B cell (primary cell): ENCODE data around the gene TBC1D22A. TPM values are rescaled to one million over a fixed set of nuclear protein-coding genes. Genes with fewer than 3 reads are reported as not detected.

Experiments
- ATAC-seq: fragments of 200-7000 bp; cut with Tn5 transposase; one replicate; pipeline ENCODE4 v1.10.0; 2021; ENCODE audit warnings: low read depth, mild to moderate bottlenecking, moderate number of reproducible peaks, moderate library complexity
- CTCF ChIA-PET: fragments of 350-600 bp; sonication (Branson Sonifier 250); formaldehyde crosslinking; loops from one replicate; lab custom pipeline; 2021; ENCODE audit warnings: antibody characterized with exemption, inconsistent platforms; lab: Charles Lee
- POLR2A ChIA-PET: fragments of 350-600 bp; sonication (Branson Sonifier 250); formaldehyde crosslinking; loops from one replicate; lab custom pipeline; 2021; ENCODE audit warnings: antibody characterized with exemption; lab: Charles Lee
- DNase-seq: peaks from one replicate; pipeline ENCODE4 v3.0.0; 2013
- H2AFZ ChIP-seq: 2 replicates; pipeline ENCODE4 v1.6.1; 2012; ENCODE audit warnings: mild to moderate bottlenecking, low read depth, low read length; ENCODE audit not compliant: insufficient read depth, poor library complexity, severe bottlenecking
- H3K27ac ChIP-seq, 2 donors: 1 replicate in 1 of 2; 2 replicates in 1 of 2; pipeline ENCODE4 v1.5.1; 2012 to 2013; ENCODE audit warnings: low read length in 2 of 2, mild to moderate bottlenecking in 2 of 2, moderate library complexity in 1 of 2
- H3K27me3 ChIP-seq, 4 experiments: fragments of 200-600 bp in 1 of 4; sonication (generic) in 1 of 4; replicated peaks in 1 of 4; 1 replicate in 2 of 4; 2 replicates in 2 of 4; pipeline versions ENCODE4 v1.6.1 to v1.7.0; 2013 to 2016; ENCODE audit warnings: low read length in 3 of 4, mild to moderate bottlenecking in 2 of 4, mixed read lengths in 1 of 4, moderate library complexity in 1 of 4; ENCODE audit not compliant: insufficient read depth in 4 of 4, control insufficient read depth in 3 of 4; ENCODE audit errors: control extremely low read depth in 1 of 4
- H3K36me3 ChIP-seq, 2 experiments: replicated peaks in 1 of 2; 1 replicate in 1 of 2; 2 replicates in 1 of 2; pipeline versions ENCODE4 v1.6.1 to v1.7.1; 2013; ENCODE audit warnings: low read length in 1 of 2; ENCODE audit not compliant: insufficient read depth in 2 of 2, control insufficient read depth in 1 of 2; ENCODE audit errors: control extremely low read depth in 1 of 2, extremely low read depth in 1 of 2
- H3K4me1 ChIP-seq, 2 donors: fragments of 200-600 bp in 1 of 2; sonication (generic) in 1 of 2; 1 replicate in 1 of 2; 2 replicates in 1 of 2; pipeline versions ENCODE4 v1.5.1 to v1.6.1; 2013 to 2017; ENCODE audit warnings: low read length in 2 of 2; ENCODE audit not compliant: control insufficient read depth in 2 of 2, insufficient read depth in 2 of 2
- H3K4me2 ChIP-seq: replicated peaks from 2 replicates; pipeline ENCODE3; 2012; ENCODE audit warnings: mild to moderate bottlenecking, low read depth, low read length; ENCODE audit not compliant: poor library complexity, severe bottlenecking
- H3K4me3 ChIP-seq, 5 experiments: fragments of 200-600 bp in 1 of 5; sonication (generic) in 1 of 5; 1 replicate in 3 of 5; 2 replicates in 2 of 5; pipeline versions ENCODE4 v1.5.1 to v1.7.0; 2011 to 2016; ENCODE audit warnings: low read length in 4 of 5, mild to moderate bottlenecking in 4 of 5, low read depth in 2 of 5, control low read depth in 1 of 5, moderate library complexity in 1 of 5; ENCODE audit not compliant: insufficient read depth in 1 of 5; ENCODE audit errors: control extremely low read depth in 1 of 5, extremely low read depth in 1 of 5
- H3K79me2 ChIP-seq: fragments of 200-600 bp; sonication (generic); one replicate; pipeline ENCODE4 v1.6.0; 2016; ENCODE audit warnings: low read length; ENCODE audit not compliant: control insufficient read depth, insufficient read depth
- H3K9ac ChIP-seq: fragments of 200-600 bp; sonication (generic); 2 replicates; pipeline ENCODE4 v1.6.1; 2017; ENCODE audit warnings: mild to moderate bottlenecking, low read length, moderate library complexity
- H3K9me3 ChIP-seq, 3 donors: one replicate each; pipeline versions ENCODE4 v1.6.1 to v1.7.1; 2013; ENCODE audit warnings: low read length in 2 of 3; ENCODE audit not compliant: control insufficient read depth in 2 of 3, insufficient read depth in 1 of 3; ENCODE audit errors: control extremely low read depth in 1 of 3
- H4K20me1 ChIP-seq: 2 replicates; pipeline ENCODE4 v1.6.0; 2012; ENCODE audit warnings: mild to moderate bottlenecking, low read length; ENCODE audit not compliant: insufficient read depth, control insufficient read depth, poor library complexity, severe bottlenecking
- H3K27ac Mint-ChIP-seq: one replicate; pipeline ENCODE4 v1.8.0; 2021; ENCODE audit warnings: mixed read lengths
- H3K27me3 Mint-ChIP-seq: one replicate; pipeline ENCODE4 v1.8.0; 2021; ENCODE audit warnings: mixed read lengths
- H3K4me1 Mint-ChIP-seq: one replicate; pipeline ENCODE4 v1.8.0; 2021; ENCODE audit warnings: mixed read lengths
- H3K4me3 Mint-ChIP-seq: one replicate; pipeline ENCODE4 v1.8.0; 2021; ENCODE audit warnings: mixed read lengths
- H3K9me3 Mint-ChIP-seq: one replicate; pipeline ENCODE4 v1.8.0; 2022; ENCODE audit warnings: mixed read lengths; ENCODE audit not compliant: insufficient read depth
- EZH2 ChIP-seq: IDR thresholded peaks from 2 replicates; pipeline ENCODE4 v1.6.1; 2012; ENCODE audit warnings: borderline replicate concordance, low read depth, mild to moderate bottlenecking, moderate library complexity, low read length; ENCODE audit not compliant: insufficient read depth, poor library complexity, severe bottlenecking
- WGBS: methylation state at CpG from one replicate; pipeline ENCODE4 v1.1.5; 2013; ENCODE audit warnings: missing lambda C conversion rate; ENCODE audit not compliant: insufficient coverage; 5-methylcytosine and 5-hydroxymethylcytosine counted together
- intact Hi-C: fragments of 100-400 bp; cut with micrococcal nuclease; formaldehyde crosslinking; loops from one replicate; pipeline ENCODE4 v1.10.0; 2022
- polyA plus RNA-seq: library from polyadenylated mRNA; depleted of rRNA; stranded (reverse); fragments of >200 nt; gene quantifications from 2 replicates; pipeline ENCODE4 v1.2.3, GENCODE V29; 2012
- total RNA-seq, 2 donors: library from RNA; stranded (reverse); fragments of 120-200 nt in 1 of 2; gene quantifications; 1 replicate in 1 of 2; 2 replicates in 1 of 2; pipeline versions ENCODE4 v1.2.3 to v1.2.4, GENCODE V29; 2013 to 2022
- TF ChIP-seq, protein P1 (sequence below): fragments of 200-600 bp; IDR thresholded peaks from one replicate; pipeline ENCODE4 v1.8.0; 2022; ENCODE audit warnings: antibody characterized with exemption, mild to moderate bottlenecking

The TBC1D22A gene
- total and polyA plus RNA-seq, 2 donors (not counting 1 experiment from before 2014, with no cell fraction given) = 73.8 to 128 TPM

DNA sequence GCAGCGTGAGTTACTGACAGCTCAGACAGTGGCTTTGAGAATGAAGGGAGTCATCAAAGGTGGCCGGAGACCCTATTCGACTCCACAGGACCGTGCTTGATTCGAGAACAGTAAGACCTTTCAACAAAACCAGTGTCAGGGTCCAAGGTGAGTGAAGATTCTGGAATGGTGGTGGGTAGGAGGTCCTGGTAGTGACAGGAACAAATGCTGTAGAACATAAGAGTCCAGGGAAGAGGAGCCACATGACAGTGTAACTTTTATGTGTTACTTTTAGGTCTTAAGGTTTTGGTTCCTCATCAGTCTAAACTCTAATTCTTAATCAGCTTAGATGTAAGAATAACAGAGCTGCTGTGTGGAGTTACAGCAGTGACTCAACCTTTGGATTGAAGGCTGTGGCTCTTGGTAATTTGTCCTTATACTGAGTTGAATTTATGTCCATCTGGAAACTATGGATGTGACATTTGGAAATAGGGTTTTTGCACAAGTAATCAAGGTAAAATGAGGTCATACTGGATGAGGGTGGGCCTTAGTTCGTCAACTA, 1.8 kb downstream of the TBC1D22A start:
- Histone ChIP-seq H3K4me1 (peaks cover 58 to 70% of the 10 kb centered on the region in 2 donors), H2AFZ (no peak overlapping the region), H3K36me3 (peaks cover 0 to 18% of the 10 kb centered on the region in 2 experiments), H3K4me2 (peak overlapping the region; percentile 78), H3K27ac (peak overlapping the region; percentile 32 to 93), H3K27me3 (no peaks in the 10 kb centered on the region), H3K9me3 (no peaks in the 10 kb centered on the region), H3K4me3 (peak overlapping the region; percentile 46 to 96 (median 89)), H3K79me2 (peaks cover 85% of the 10 kb centered on the region), H3K9ac (peak overlapping the region; percentile 87), H4K20me1 (peaks cover 9% of the 10 kb centered on the region)
- peak; percentile 43 for DNase-seq
- no peak for ATAC-seq
- ChIA-PET CTCF (interaction anchor here (1.0 to 13.1 kb wide), 7 partner anchors 10 to 201 kb away, joined by 4 to 468 read pairs (median 26); no protein-coding TSS in a partner anchor), POLR2A (interaction anchor here (2.4 to 4.5 kb wide), 2 partner anchors 11 to 27 kb away, joined by 19 to 92 read pairs; no protein-coding TSS in a partner anchor)
- peaks cover 68% of the 10 kb centered on the region for H3K4me1 Mint-ChIP-seq
- no peaks in the 10 kb centered on the region for H3K9me3 Mint-ChIP-seq
- intact Hi-C loops = loop anchor here (1.0 kb wide), 1 partner anchor 34 kb away; no protein-coding TSS in a partner anchor
- peak overlapping the region; percentile 96 for H3K4me3 Mint-ChIP-seq
- no peaks in the 10 kb centered on the region for H3K27me3 Mint-ChIP-seq
- H3K27ac Mint-ChIP-seq = peak overlapping the region; percentile 89
- TF ChIP-seq, protein P1, sequence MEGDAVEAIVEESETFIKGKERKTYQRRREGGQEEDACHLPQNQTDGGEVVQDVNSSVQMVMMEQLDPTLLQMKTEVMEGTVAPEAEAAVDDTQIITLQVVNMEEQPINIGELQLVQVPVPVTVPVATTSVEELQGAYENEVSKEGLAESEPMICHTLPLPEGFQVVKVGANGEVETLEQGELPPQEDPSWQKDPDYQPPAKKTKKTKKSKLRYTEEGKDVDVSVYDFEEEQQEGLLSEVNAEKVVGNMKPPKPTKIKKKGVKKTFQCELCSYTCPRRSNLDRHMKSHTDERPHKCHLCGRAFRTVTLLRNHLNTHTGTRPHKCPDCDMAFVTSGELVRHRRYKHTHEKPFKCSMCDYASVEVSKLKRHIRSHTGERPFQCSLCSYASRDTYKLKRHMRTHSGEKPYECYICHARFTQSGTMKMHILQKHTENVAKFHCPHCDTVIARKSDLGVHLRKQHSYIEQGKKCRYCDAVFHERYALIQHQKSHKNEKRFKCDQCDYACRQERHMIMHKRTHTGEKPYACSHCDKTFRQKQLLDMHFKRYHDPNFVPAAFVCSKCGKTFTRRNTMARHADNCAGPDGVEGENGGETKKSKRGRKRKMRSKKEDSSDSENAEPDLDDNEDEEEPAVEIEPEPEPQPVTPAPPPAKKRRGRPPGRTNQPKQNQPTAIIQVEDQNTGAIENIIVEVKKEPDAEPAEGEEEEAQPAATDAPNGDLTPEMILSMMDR = no peak
- no peak for TF ChIP-seq EZH2
- whole genome bisulfite sequencing = 73% methylated on average over 6 of the region's 6 CpGs
